GM21786 (cell line): ENCODE data around the gene MED9.

ENCODE experiments used
- ATAC-seq: cut with Tn5 transposase; IDR thresholded peaks from one replicate; pipeline ENCODE4 v1.9.1; 2021; ENCODE audit not compliant: unreplicated experiment

Gene MED9

DNA sequence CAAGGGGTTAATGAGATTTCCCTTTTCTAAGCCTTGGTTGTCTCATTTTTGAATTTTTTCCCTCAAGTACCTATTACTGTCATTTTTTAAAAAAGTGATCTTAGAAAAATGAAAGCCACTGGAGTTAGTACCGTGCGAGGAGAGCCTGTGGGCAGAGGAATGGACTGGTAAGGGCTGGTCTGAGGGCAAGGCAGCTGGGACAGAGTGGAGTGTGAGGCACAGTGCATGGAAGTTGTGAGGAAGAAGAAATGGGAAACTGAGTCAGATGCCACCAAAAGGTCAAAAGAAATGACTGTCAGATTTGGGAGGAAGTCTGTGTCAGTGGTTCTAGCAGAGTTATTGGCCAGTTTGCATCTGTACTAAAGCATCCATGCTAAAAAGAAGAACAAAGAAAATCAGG, 11.2 kb downstream of the MED9 start:
- ATAC-seq: no peak

DNA sequence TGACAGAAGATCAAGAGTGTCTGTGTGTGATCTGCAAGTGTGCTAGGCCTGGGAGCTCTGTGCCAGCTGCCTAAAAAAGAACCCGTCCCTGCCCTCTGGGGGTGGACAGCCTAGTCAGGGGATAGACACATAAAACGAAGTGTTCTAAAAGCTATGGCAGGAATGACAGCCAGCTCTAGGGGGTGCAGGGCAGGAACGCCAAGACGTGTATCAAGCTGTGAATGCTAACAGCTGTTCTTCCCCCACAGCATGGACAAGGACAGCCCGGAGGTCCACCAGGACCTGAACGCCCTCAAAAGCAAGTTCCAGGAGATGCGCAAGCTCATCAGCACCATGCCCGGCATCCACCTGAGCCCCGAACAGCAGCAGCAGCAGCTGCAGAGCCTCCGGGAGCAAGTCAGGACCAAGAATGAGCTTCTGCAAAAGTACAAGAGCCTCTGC, 14.3 kb downstream of the MED9 start:
- no peak for ATAC-seq

DNA sequence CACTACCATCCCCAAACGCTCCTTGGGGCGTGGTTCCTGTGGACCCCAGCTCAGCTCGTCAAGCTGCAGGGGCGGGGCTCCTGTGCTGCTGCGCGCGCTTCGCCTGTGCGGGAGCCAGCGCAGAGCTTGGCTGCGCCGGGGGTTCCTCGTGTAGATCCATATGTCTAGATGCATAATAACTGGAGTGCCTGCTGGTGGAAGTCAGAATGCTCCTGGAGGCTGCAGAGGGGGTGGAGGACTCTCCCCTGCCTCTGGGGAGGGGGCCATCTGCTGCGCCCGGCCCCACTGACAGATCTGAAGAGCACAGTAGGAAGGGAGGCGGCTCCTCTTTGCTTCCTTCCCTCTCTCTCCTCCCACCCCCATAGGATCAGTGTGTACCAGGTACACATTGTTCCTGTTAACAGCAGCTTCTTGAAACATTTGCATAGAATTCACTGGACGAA, 14.8 kb downstream of the MED9 start:
- ATAC-seq: no peak

DNA sequence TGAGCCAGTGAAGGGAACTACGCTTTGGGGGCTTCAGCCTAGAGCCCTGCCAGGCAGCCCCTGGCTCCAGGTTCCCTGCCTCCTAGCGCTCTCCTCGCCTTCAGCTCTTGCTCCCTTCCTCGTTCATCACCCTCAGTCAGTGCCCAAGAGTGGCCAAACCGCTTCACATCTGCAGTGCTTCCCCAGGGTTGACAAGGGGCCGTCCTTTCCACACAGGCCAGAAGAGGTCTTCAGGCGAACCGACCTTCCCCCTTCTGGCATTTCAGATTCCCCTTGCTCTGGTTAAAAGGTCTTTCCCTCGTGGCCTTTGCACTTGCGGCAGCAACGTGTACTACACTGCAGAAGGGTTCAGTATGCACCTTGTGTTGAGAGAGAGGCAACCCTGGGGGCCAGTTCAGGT, 15.3 kb downstream of the MED9 start:
- ATAC-seq: no peak

DNA sequence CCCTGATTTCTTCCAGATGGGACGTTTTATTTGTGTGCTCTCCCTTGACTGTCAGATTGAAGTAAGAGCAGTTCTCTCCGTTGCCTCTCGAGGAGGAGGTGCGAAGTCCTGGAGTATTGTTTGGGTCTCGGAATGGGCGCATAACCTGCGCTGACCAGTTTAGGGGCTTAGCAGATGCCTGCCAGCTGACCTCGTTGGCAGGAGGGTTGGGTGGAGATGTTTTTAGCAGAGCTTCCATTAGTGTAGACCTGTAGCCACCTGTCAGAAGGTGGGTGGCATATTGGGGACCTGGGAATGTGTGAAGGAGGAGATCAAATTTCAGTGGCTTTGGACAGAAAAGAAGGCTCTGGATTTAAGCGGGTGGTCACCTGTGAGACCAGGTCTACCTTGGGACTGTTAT, 15.8 kb downstream of the MED9 start:
- ATAC-seq: no peak

DNA sequence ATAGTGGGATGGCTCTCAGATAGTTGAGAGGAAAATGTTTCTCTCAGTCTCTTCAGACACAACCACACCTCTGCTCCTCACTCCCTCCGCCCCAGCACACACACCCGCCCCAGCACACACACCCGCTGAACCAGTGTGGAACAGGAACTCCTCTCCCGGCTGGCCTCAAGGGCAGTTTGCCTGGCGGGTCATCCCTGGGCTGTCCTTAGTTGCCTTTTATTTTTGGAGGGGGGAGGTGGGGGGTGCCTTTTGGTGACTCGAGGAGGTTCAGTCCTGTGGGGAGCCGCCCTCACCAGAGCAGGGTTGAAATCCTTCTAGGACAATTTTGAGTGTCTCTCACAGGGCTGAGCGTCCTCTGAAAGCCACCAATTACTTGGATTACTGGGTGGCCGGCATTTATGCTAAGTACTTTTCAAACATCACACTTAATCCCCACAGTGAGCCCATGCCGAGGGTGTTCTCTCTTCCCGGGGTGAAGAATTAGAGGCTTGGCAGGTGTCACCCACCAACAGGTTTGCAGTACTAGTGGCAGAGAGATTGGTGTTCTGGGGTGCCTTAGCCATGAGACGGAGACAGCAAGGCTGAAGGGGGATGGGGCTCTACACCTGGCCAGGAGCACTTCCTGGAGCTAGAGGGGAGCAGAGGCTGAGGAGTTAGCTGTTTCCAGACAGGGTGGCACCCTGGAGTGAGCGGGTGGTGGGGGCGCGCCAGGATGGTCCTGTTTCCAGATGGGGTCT, 16.6 kb downstream of the MED9 start:
- ATAC-seq: no peak

DNA sequence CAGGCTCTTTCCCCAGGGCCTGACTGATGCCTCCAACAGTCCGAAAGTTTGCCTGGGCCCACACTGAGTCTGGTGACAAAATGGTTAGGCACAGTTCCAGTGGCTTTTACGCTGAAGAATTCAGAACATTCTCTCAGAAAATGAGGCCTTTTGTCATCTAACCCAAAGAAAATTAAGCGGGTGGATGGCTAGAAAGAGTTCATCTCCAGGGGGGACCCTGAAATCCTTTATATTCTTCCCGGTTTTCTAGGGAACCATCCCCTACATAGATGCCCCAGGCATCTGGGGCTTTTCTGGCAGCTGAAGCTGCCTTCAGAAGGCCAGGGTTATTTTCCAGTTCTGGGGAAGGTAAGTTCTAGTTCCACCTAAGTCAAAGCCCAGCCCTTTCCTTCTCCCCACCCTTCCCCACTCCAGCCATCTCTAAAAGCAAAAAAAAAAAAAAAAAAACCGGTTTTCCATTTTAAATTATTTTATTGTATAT, 17.2 kb downstream of the MED9 start:
- no peak for ATAC-seq

DNA sequence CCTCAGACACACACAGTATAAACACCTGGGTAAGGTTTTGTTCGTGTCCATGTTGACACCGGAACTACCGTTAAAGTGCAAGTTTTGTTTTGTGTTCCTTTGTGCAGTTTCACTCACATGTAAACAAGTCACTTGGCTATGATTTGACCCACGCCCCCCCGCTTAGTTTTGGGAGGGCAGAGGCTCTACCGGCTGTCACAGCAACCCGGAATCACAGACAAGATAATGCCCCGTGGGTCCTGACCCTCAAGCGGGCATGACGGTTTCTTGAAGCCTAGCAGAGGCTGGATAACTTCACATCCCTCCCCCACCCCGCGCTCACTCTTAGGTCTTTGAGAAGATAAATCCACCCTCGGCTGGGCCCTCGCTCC, 17.7 kb downstream of the MED9 start:
- no peak for ATAC-seq

DNA sequence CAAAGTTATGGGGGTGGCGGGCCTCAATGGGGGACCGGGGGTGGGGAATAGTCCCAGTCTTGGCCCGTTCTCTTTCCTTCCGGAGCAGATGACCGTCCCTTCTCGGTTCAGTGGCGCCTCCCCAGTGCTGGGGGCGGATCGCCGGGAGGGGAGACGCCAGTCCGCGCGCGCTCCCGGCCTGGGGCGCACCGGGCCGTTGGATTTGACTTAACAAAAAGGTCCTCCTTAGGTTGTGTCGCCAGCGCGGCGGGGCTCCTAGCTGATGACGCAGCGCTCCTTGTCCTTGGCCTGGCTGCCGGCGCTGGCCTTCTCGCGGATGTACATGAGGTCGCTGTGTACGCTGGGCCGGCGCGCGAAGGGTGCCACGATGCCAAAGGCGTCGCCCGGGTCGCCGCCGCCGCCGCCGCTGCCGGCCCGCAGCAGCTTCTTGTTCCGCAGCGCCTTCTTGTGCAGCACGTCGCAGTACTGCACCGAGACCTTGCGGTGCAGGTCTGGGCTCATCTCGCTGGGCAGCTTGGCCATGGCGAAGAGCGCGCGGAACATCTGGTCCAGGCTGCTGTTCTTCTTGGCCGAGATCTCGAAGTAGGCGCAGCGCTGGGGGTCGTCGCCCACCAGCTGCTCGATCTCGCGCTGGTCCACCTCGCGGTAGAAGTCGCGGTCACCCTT, 18.2 kb downstream of the MED9 start:
- no peak for ATAC-seq

DNA sequence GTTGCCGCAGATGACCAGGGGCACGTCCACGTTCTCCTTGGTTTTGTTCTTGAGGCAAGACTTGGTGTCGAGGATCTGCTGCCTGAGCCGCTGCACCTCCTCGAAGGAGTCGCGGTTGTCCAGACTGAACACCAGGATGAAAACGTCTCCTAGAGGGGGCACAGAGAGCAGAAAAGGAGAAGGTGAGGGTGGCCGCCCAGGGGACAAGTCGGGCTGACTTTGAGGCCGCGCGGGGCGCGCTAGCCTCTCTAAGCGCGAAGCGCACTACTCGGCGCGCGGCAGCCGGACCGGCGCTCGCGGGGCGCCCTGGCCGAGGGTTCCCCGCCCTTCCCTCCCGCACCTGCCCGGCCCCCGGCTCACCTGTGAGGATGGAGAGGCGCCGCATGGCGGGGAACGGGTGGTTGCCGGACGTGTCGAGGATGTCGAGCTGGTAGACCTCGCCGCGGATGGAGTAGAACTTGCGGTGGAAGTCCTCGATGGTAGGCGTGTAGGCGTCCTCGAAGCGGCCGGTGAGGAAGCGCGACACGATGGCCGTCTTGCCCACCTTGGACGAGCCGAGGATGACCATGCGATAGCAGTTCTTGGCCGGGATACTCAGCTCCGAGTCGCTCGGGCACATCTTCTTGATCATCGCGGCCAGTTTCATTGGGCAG, 18.9 kb downstream of the MED9 start:
- ATAC-seq: no peak

DNA sequence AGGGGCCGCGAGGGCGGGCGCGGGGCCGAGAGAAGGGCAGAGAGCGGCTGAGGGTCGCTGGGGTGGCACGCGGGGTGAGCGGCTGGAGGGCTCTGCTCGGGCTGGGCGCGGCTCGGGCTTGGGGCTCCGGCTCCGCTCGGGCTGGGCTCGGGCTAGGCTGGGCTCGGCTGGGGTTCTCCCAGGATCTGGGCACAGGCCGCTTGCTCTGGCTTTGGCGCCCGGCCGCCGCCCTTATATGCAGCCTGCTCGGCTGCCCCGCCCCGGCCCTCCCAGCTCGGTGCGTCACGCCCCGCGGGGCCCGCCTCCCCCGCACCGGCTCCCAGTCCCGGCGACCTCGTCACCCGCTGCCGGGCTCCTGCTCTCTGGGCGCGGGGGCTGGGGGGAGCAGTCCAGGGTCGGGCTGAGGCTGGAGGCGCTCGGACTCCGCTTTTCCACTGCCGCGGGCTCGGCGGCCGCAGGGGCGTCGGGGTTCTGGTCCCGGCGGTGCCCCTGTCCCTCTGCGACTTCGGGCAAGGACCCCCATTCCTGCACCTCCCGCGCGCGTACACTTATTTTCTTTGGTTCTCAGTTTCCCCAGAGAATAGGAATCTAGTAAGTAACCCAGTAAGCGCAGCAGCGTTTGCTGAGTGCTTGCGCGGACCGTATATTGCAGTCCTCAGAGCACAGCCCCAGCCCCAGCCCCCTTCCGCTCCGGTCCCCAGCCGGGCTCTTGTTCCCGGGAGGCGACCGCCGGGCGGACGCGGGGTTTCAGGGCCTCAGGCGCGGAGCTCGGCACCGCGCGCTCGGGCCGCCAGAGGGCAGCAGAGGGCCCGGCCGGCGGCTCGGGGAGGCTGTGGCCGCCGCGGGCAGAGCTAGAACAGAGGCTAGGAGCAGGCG, 19.6 kb downstream of the MED9 start, which contains the start of gene RASD1:
Gene RASD1, minus strand, starts transcription at position 207 of the 876 bp plus-strand sequence. CDS start 214 bp downstream, outside the sequence.
- peak; percentile 59 for ATAC-seq

DNA sequence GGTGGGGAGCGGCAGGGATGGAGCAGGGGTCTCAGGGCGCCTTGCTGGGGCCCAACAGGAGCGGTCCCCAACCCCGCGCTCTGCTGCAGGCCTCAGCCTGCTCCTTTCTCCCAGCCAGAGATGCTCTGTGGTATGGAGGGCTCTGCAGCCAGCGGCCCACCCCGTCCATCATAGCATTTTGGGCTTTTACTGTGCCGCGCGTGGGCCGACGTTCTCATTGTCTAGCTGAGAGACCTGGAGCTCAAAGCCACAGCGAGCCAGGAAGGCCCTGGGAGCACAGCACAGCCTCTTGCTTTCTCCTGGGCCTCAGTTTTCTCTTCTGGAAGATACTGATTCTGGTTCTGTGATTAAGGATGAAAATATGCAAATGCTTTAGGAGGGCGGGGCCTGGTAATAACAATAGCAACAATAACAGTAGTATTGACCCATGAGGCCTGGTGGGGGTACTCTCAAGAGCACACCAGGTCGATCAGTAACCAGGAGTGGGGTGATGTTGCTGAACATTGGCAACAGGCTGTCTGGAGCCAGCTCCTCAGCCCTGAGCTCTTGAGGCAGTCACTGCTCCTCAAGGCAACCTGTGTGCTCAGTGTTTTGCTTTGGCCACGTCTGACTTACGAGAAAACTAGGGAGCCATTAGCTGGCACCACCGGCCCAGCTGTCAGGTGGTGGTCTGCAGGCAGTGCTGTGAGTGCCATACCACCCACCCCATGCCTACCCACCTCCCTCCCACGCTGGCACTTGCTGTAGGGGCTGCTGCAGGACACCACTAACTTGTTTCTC, 20.5 kb downstream of the MED9 start:
- ATAC-seq: no peak

DNA sequence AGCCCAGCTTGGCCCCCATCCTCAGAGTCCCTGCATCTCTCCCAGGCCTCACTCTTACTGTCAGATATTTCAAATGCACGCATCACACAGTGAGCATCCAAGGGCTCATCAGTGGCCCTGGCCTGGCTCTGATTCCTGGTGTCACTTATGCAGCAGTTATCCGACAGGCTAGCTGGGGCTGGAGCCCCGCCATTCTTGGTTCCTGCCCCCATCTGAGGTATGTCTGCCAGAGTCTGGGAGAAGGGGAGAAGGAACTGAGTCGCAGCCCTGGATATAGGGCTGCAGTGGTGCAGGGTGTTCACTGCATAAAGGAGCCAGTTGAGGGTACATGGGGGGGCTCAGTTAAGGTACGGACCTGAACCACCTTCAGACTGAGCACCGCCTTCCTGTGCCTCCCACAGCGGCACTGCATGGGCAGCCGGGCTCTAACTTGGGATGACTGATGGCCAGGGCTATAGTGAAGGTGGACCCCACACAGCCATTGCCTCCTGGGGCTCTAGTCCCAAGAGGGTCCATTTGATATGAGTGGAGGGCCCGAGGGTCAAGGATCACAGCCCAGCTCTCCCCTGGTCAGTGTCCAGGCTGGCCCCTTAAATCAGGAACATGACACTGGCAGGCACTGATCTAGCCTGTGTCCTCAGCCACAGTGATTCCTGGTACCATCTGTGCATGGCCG, 21.2 kb downstream of the MED9 start:
- no peak for ATAC-seq

DNA sequence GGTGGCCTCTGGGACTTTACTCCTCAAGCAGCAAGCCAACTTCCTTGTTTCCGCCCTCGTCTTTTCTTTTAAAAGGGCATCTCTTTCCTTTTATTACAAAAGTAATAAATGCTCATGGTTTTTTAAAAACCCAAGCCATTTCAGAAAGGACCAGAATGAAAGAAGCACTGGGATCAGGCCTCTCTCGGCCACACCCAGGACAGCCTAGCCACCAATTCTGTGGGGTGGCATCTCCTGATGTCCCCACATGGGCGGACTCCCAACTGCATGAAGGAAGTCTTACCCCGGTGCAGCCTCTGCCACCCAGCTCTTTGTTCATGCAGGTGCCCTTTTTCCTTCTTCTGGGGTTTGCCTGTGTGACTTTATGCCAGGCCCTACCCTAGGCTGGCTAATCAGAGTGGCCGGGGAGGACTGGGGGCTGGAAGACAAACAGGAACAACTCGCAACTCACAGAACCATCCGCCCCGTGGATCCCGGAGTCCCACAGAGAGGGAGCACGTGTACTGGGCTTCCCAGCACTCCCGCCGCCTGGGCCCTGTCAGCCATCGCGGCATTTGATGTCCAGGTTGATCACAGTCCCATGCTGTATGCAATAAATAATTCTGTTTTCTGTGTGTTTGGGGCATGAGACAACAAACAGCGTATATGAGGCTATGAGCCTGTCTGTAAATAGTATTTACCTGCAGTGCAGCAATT, 22.0 kb downstream of the MED9 start:
- no peak for ATAC-seq

DNA sequence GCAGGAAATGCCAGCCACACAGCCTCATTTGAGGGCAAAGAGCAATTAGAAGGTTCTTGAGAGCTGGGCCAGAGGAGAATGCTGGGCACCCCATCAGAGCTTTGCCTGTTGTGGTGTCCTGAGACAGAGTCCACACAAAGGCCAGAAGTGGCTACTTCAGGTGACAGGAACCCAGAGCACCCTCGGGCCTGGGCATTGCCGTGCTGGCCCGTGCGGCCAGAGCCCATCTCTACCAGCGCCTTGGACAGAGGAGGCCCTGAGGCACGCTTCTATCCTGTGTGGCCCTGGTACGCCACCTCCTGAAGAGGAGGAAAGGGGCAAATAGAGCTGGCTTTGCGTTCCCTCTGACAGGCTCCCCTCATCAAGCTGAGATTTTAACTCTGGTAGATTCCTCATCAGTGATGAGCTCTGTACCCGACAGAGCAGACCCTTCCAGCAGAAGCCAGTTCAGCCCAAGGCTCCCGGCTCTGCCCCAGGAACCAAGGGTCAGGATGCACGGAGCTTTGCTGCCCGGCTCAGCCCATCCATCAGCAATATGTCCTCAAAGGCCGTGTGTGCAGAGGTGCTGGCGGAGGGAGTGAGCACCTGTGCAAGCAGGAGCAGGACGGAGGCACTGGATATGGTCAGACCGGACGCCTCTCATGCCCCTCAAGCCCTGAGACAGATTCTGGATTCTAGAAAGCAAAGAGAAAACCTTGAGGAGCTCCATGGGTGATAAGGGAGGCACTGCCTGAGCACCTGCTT, 22.8 kb downstream of the MED9 start:
- ATAC-seq: no peak

DNA sequence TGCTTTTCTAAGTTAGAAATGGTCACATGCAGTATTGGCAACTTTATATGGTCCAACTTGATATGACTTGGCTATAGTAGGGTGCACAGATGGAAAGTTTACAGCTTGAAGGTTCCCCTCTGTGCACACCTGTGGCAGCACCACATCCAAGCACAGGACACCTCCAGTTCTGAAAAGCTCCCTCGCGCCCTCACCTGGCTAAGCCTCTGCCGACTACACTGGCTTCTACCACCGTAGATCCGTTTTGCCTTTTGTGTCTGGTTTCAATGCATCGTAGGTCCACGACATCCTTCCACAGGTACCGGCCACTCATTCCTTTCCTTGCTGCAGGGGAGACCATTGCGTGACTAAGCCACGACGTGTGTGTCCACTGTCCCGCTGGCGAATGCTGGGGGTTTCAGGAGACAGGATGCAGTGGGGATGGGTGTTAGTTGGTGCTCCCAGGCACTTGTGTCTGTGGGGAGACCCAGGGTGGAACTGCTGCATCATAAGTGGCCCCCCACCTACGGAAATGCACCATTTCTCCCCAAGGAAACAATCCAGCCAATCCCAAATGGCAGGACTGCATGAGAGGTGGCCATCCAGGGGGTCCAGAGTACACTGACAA, 24.3 kb downstream of the MED9 start:
- ATAC-seq: no peak

DNA sequence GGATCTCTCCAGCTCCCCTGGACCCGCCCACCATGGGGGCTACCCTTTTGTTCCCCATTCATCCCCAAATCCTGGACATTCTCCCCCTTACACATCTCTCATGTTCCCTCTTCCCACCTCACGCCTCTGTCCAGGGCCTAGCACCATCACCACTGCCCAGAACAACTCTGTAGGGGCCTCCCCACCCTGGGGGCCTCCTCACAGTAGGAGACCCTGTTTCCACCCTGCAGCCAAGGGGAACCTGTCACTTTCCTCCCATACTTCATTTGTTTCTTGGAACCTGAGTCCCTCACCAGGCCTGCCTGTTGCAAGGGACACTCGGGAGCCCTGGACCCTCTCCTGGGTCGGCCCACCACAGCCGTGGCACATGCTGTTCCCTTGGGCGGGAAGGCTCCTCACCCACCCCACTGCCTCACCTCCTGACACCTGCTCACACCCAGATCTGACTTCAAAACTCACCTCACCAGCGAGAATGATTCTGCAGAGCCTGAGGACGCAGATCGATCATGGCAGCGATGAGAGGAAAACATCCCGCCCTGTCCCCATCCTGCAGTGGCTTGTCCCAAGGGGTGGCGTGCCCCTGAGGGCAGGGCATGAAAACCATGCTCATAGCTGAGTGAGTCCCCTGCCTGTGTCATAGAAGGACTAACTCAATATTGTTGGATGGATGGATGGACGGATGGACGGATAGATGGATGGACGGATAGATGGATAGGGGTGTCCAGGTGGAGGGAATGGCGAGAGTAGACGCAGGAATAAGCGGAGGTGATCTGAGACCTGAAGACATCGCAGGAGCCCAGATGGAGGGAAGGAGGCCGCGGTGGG, 26.2 kb downstream of the MED9 start:
- ATAC-seq: no peak
